GM18951 (cell line): ENCODE results near the gene FNIP2.
"Not testable (repeated sequence)": the region's sequence is repeated elsewhere in the genome, so short reads cannot be mapped to it uniquely, and the experiment has no call there.

Source experiments
- POLR2A ChIP-seq: IDR thresholded peaks from 4 replicates; pipeline ENCODE4 v1.6.1; 2011; ENCODE audit warnings: mild to moderate bottlenecking; ENCODE audit not compliant: insufficient read length, insufficient read depth; ENCODE audit errors: extremely low read depth
- in situ Hi-C: fragments of 300-500 bp; cut with MboI; formaldehyde crosslinking; loops from one replicate; pipeline ENCODE4 v1.12.0; 2022; ENCODE audit warnings: low sequenced_read_pairs, mixed read lengths, inconsistent platforms; ENCODE audit not compliant: unreplicated experiment

FNIP2 gene

DNA sequence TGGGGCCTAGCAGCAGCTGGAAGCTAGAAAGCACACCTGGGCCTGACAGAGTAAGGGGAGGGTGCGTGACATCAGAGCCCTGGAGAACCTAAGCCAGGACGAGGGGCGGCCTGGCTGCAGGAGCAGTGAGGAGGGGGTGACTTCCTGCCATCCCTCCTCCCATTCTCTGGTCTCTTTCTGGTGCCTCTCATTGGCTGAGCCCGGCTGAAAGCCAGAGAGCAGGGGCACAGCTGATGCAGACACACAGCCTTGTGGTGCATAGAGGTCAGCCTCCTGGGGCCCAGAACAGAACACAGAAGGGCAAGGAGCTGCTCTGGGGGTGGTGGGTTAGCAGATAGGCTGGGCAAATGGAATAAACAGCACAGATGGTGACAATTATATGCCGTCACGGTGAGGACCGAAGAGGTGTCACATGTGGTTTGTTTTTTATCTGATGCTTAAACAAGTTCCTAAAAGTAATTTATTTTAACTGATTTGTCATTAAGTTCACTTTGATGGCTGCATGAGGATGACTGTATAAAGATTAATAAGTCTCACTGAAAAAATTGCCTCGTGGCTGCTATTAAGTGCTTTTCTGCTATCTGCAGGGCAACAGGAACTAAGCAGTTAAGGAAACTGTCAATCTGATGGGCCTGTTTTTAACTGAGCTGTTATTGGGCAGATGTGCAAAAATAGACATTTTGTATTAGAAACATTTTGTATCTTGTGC is 102.0 kb downstream of the FNIP2 start:
- in situ Hi-C loops, result loop anchor here (25.0 kb wide), 1 partner anchor 567 kb away; no protein-coding TSS in a partner anchor
- TF ChIP-seq POLR2A, result no peak

DNA sequence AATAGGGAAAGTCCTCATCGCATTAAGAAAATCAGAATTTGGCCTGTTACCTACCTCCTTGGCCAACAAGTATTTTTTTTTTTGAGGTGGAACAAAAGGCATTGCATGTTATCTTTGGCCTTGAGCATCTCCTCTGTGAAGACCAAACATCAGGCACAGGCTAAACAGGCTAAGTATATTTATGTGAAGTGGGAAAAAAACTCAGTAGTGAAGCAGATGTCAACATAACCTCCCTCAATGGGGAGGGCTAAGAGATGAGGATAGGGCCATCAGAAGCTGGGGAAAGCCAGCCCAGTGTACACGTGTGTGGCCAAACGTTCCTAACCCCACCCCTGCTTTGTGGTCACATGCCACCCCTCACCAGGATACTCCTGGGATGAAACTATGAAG is 102.5 kb downstream of the FNIP2 start:
- no peak for TF ChIP-seq POLR2A
- in situ Hi-C loops, result loop anchor here (25.0 kb wide), 1 partner anchor 566 kb away; no protein-coding TSS in a partner anchor

DNA sequence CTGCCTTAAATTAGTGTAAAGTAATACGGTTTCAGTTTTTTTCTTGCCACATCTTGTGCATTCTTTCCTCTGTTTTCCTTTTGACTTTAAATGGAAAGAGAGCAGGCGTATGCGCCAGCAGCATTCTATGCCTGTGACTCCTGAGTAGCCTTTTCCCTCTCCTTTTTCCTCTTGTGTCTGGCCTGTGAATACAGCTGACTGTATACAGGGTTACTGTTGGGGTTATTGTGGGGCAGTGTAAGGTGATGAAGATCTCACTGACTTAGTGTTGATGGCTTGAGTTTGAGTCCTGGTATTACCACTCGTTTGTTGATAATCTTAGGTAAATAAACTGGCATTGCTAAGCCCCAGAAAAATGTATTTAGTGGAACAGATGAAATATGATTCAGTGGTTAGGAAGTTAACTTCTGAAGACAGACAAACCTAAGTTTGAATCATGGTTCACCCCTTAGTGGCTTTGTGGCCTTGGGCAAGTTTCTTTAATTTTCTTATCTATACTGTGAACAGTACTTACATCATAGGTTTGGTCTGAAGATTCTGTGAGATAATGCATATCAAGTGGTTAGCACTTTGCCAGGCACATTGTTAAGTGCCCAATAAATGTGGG is 105.1 kb downstream of the FNIP2 start:
- in situ Hi-C loops, result loop anchor here (25.0 kb wide), 1 partner anchor 563 kb away; no protein-coding TSS in a partner anchor
- TF ChIP-seq POLR2A, result no peak

DNA sequence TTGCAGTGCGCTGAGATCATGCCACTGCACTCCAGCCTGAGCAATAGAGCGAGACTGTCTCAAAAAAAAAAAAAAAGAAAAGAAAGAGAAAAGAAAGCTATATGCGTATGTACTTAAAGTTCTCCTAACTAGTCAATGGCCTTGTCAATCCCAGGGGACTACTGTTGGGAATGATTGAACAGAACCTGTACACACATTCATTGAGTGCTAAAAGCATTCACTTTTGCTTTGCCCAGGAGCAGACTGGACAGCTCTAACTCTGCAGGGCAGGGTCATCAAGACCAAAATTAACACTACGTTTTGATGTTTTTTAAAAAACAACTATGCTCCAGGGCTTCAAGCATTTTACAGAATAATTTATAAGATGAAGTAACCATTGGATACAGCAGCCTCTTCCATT is 106.2 kb downstream of the FNIP2 start:
- in situ Hi-C loops, result no loop called here
- TF ChIP-seq POLR2A, result no peak

DNA sequence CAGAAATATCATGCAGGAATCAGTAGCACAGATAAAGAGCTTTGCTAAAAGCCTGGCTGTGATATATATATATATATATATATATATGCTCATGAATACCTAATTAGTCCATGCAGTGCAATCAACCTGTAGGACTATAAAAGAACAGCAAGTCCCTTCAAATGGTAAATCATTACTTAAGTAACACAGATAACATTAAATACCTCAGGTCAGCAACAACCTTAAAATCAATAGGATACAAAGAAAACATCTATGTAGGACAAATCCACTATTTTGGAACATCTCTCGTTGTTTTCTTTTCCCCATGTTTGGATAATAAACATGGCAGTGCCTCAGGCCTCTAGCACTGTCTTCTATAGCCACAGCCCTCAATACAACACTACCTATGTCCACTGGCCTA is 106.6 kb downstream of the FNIP2 start:
- in situ Hi-C loops, result no loop called here
- no peak for TF ChIP-seq POLR2A

DNA sequence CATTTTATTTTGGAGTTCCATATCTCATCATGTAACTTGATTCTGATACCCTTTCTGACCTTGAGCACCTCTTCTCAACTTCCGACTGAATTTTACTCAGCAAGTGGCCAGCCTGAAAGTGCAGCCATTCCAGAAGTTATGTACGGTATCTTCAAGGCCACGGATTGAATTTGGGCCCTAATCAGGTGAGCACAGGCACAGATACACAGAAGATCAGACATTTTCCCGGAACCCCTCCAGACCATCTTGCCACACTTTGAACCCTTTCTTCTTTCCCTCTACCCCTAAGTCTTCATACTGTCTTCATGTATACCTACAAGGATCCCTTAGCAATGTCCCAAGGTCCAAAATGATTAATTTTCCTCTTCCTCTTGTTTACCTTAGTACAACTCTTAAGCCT is 108.2 kb downstream of the FNIP2 start:
- in situ Hi-C loops, result no loop called here
- TF ChIP-seq POLR2A, result no peak

DNA sequence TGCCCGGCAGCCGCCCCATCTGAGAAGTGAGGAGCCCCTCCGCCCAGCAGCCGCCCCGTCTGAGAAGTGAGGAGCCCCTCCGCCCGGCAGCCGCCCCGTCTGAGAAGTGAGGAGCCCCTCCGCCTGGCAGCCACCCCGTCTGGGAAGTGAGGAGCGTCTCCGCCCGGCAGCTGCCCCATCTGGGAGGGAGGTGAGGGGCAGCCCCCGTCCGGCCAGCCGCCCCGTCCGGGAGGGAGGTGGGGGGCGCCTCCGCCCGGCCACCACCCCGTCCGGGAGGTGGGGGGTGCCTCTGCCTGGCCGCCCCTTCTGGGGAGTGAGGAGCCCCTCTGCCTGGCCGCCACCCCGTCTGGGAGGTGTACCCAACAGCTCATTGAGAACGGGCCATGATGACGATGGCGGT is 113.3 kb downstream of the FNIP2 start:
- in situ Hi-C loops, result not testable (repeated sequence)

DNA sequence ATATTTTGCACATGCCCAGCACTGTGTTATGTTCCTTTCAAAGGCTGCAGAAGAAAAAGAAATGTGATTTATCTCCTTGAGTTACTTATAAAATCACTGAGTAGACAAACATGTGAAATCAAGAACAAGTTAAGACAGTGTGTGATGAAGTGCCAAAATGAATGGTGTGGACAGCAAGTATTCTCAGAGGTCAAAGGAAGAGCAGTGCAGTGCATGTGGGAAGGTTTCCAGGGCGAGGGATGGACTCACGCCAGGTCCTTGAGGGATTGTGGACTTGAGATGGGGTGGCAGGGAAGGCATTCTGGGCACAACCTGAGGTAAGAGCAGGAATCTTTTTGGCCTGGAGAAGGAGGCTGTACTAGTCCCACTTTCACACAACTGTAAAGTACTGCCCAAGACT is 115.5 kb downstream of the FNIP2 start:
- in situ Hi-C loops, result no loop called here
- no peak for TF ChIP-seq POLR2A

DNA sequence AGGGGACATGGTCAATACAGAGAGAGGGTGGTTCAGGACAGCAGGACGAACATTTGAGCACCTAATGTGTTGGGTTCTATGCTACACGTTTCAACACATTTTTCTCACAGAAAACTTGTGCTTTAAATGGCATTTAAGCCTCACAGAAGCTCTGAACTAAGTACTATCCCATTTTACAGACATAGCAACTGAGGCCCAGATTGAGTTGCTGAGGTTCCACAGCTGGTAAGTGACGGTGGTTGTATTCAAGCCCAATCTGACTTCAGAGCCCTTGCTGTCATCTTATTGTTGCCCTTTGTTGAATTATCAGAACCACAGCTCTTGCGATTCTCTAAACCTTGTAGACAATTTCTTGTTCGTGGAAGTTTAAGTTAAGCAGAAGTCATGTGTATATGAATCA is 116.7 kb downstream of the FNIP2 start:
- no peak for TF ChIP-seq POLR2A
- in situ Hi-C loops, result no loop called here

DNA sequence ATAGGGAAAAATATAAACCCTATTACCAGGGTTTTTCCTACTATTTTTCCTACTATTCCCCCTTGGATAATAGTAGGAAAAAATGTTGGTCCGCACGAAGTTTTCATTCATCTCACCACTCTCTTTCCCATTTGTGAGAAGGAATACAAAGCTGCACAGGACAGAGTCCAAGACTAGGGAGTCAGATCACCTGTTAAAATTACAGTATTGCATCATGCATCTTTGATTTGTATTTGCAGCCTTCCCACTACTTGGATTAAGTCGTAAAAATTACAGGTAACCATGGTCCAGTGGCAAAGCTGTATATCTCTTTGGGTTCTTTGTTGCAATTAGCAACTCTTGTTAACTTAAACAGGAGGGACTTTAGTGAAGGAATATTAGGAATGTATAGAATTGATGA is 121.5 kb downstream of the FNIP2 start:
- no peak for TF ChIP-seq POLR2A
- in situ Hi-C loops, result no loop called here

DNA sequence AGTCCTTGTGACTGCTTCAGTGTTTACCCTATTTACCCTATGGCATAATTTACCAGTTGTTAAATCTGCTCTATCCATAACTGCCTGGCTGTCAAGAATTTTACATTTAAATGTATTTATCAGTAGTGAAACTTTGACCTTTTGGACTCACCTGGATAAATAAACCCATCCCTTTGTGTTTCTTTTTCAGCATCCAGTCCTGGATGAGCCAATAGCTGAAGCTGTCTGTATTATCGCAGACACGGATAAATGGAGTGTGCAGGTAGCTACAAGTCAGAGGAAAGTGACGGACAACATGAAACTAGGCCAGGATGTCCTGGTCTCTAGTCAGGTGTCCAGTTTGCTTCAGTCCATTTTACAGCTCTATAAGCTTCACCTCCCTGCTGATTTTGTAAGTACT is 122.4 kb downstream of the FNIP2 start:
- in situ Hi-C loops, result no loop called here
- TF ChIP-seq POLR2A, result no peak

DNA sequence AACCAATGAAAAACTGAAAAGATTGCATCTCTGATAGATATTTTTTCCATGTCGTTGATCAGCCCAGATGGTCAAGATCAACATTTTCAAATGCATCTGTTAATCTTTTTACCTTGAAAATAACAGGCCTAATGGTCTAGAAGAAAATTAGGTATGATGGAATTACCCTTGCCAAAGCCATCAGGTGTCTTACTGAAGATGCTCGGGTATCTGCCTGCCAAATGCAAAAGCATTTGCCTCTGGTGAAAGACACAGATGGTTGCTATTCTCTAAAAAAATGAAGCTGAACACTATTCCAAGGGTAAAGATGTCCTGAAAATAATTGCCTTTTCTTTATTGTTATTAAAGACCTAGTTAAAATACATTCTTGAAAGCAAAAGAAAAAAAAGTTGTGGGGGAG is 126.0 kb downstream of the FNIP2 start:
- in situ Hi-C loops, result no loop called here
- TF ChIP-seq POLR2A, result no peak

DNA sequence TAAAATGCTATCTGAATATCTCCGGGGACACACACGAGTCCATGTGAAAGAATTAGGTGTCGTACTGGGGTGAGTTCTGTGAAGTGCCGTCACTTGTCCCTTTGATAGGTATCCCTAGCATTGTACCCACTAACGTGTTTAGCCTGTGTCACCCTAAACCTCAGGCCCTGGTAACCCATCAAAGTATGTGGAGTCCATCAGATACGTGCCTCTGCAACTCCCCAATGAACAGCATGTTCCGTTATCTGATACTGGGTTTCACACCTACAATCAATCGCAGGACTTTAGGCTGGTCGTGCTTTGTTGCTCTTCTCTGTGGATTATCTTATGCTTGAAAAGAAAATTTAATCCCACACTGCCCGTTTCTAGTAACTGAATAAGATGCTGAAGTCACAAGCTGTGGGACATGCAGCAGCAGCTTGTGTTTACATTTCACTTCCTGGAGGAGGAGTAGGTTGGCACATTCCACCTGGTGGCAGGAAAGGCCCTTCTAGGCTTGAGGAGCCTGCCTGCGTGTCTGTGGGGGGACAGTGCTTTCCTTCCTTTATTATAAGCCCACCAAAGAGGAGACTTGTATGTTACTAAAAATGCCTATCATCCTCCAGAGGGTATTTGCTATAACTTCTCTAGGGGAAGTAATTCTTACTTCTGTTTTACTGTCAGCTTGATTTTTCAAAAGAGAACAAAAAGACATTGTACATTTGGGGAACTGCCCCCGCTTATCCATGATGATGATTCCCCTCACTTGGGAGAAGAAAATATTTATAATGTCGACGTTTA is 127.2 kb downstream of the FNIP2 start:
- in situ Hi-C loops, result no loop called here

DNA sequence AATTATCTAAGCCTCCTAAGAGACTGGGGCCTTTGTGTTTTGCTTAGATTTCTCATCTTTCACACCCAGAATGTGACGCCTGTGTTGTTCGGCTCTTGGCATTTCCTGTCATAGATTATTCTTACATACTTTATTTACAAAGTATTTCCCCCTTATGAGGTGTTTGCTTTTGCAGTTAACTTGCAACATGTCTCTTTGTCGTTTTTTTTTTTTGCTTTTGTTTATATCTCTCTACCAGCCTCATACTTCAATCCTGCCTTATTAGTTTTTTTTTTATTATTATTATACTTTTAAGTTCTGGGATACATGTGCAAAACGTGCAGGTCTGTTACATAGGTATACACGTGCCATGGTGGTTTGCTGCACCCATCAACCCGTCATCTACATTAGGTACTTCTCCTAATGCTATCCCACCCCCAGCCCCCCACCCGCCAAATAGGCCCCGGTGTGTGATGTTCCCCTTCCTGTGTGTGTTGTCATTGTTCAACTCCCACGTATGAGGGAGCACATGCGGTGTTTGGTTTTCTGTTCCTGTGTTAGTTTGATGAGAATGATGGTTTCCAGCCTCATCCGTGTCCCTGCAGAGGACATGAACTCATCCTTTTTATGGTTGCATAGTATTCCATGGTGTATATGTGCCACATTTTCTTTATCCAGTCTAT is 127.9 kb downstream of the FNIP2 start:
- in situ Hi-C loops, result not testable (repeated sequence)

More for the DNA sequence above, 127.2 kb downstream of the FNIP2 start:
- no peak for TF ChIP-seq POLR2A

DNA sequence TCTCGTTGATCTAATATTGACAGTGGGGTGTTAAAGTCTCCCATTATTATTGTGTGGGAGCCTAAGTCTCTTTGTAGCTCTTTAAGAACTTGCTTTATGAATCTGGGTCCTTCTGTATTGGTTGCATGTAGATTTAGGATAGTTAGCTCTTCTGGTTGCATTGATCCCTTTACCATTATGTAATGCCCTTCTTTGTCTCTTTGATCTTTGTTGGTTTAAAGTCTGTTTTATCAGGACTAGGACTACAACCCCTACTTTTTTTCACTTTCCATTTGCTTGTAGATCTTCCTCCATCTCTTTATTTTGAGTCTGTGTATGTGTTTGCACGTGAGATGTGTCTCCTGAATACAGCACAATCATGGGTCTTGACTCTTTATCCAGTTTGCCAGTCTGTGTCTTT is 131.6 kb downstream of the FNIP2 start:
- in situ Hi-C loops, result not testable (repeated sequence)

DNA sequence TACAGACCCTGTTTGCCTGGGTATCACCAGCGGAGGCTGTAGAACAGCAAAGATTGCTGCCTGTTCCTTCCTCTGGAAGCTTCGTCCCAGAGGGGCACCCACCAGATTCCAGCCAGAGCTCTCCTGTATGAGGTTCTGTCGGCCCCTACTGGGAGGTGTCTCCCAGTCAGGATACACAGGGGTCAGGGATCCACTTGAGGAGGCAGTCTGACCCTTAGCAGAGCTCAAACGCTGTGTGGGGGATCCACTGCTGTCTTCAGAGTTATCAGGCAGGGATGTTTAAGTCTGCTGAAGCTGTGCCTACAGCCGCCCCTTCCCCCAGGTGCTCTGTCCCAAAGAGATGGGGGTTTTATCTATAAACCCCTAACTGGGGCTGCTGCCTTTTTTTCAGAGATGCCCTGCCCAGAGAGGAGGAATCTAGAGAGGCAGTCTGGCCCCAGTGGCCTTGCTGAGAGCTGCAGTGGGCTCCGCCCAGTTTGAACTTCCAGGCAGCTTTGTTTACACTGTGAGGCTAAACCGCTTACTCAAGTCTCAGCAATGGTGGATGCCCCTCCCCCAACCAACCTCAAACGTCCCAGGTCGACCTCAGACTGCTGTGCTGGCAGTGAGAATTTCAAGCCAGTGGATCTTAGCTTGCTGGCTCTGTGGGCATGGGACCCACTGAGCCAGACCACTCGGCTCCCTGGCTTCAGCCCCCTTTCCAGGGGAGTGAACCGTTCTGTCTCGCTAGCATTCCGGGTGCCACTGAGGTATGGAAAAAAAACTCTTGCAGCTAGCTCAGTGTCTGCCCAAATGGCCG is 133.7 kb downstream of the FNIP2 start:
- in situ Hi-C loops, result not testable (repeated sequence)
